Skeletal muscle tissue (tissue), 4 donors: ENCODE results near the gene KRT75. TPM values are rescaled to one million over a fixed set of nuclear protein-coding genes. Genes with fewer than 3 reads are reported as not detected.

Source experiments
- H3K27ac ChIP-seq: one replicate; pipeline ENCODE4 v1.7.0; 2013; ENCODE audit warnings: mild to moderate bottlenecking, low read depth, low read length, inconsistent platforms
- H3K27me3 ChIP-seq, 3 donors: one replicate each; pipeline ENCODE4 v1.7.0; 2013; ENCODE audit warnings: low read length in 3 of 3; ENCODE audit not compliant: control insufficient read depth in 3 of 3, insufficient read depth in 3 of 3
- H3K36me3 ChIP-seq, 3 donors: one replicate each; pipeline ENCODE4 v1.7.0; 2013; ENCODE audit warnings: low read length in 3 of 3; ENCODE audit not compliant: control insufficient read depth in 3 of 3, insufficient read depth in 3 of 3
- H3K4me1 ChIP-seq, 3 donors: one replicate each; pipeline ENCODE4 v1.7.0; 2013; ENCODE audit warnings: low read length in 3 of 3, mild to moderate bottlenecking in 3 of 3; ENCODE audit not compliant: control insufficient read depth in 3 of 3, insufficient read depth in 3 of 3
- H3K4me3 ChIP-seq, 3 donors: one replicate each; pipeline ENCODE4 v1.7.0; 2013; ENCODE audit warnings: low read length in 3 of 3
- H3K9ac ChIP-seq, 3 donors: one replicate each; pipeline ENCODE4 v1.7.0; 2013; ENCODE audit warnings: low read length in 3 of 3, mild to moderate bottlenecking in 3 of 3, moderate library complexity in 2 of 3, low read depth in 1 of 3
- H3K9me3 ChIP-seq, 3 donors: one replicate each; pipeline ENCODE4 v1.7.0; 2013; ENCODE audit warnings: low read length in 3 of 3; ENCODE audit not compliant: control insufficient read depth in 3 of 3
- total RNA-seq: library from RNA; depleted of rRNA; stranded (reverse); fragments of >200 nt; gene quantifications from one replicate; pipeline ENCODE4 v1.2.3, GENCODE V29; 2014
- donor health status: Osteomylitis.

The KRT75 gene
- total RNA-seq, 1 donor from 2014 or later, result not detected

GRCh38 chr12:52441320-52441911 is 7.2 kb upstream of the KRT75 start:
- no peaks in the 10 kb centered on the region for H3K9me3 ChIP-seq
- H3K4me1 ChIP-seq, result no peaks in the 10 kb centered on the region
- H3K27me3 ChIP-seq, result peaks cover 0 to 46% (median 32%) of the 10 kb centered on the region in 3 donors
- H3K4me3 ChIP-seq, result no peak overlapping the region
- no peak overlapping the region for H3K27ac ChIP-seq
- H3K9ac ChIP-seq, result no peak overlapping the region
- no peaks in the 10 kb centered on the region for H3K36me3 ChIP-seq

- no peaks in the 10 kb centered on the region for H3K9me3 ChIP-seq
- H3K36me3 ChIP-seq, result no peaks in the 10 kb centered on the region
- H3K27me3 ChIP-seq, result peaks cover 0 to 48% (median 36%) of the 10 kb centered on the region in 3 donors
- H3K9ac ChIP-seq, result no peak overlapping the region
- no peaks in the 10 kb centered on the region for H3K4me1 ChIP-seq
- H3K27ac ChIP-seq, result no peak overlapping the region
- H3K4me3 ChIP-seq, result no peak overlapping the region
These were observed 6.7 kb upstream of the KRT75 start for GRCh38 chr12:52440821-52441319.

GRCh38 chr12:52439845-52440244 is 5.7 kb upstream of the KRT75 start:
- H3K4me1 ChIP-seq, result no peaks in the 10 kb centered on the region
- no peaks in the 10 kb centered on the region for H3K36me3 ChIP-seq
- peaks cover 4 to 48% (median 40%) of the 10 kb centered on the region in 3 donors for H3K27me3 ChIP-seq
- no peak overlapping the region for H3K27ac ChIP-seq
- no peak overlapping the region for H3K4me3 ChIP-seq
- no peak overlapping the region for H3K9ac ChIP-seq
- no peaks in the 10 kb centered on the region for H3K9me3 ChIP-seq

GRCh38 chr12:52439420-52439819 is 5.2 kb upstream of the KRT75 start:
- Histone ChIP-seq H3K9me3 (no peaks in the 10 kb centered on the region), H3K27ac (no peak overlapping the region), H3K4me1 (no peaks in the 10 kb centered on the region), H3K27me3 (peaks cover 8 to 47% (median 42%) of the 10 kb centered on the region in 3 donors), H3K4me3 (no peak overlapping the region), H3K36me3 (no peaks in the 10 kb centered on the region), H3K9ac (no peak overlapping the region)

- H3K27me3 ChIP-seq, result peaks cover 16 to 51% (median 45%) of the 10 kb centered on the region in 3 donors
- no peak overlapping the region for H3K9ac ChIP-seq
- no peaks in the 10 kb centered on the region for H3K9me3 ChIP-seq
- H3K36me3 ChIP-seq, result no peaks in the 10 kb centered on the region
- H3K4me1 ChIP-seq, result no peaks in the 10 kb centered on the region
- no peak overlapping the region for H3K27ac ChIP-seq
- no peak overlapping the region for H3K4me3 ChIP-seq
These were observed 4.4 kb upstream of the KRT75 start for GRCh38 chr12:52438305-52439301.

- Histone ChIP-seq H3K27ac (no peak overlapping the region), H3K9ac (no peak overlapping the region), H3K9me3 (no peaks in the 10 kb centered on the region), H3K27me3 (peaks cover 23 to 55% (median 48%) of the 10 kb centered on the region in 3 donors), H3K36me3 (no peaks in the 10 kb centered on the region), H3K4me1 (no peaks in the 10 kb centered on the region), H3K4me3 (no peak overlapping the region)
These were observed 3.3 kb upstream of the KRT75 start for GRCh38 chr12:52437508-52437907.

- no peaks in the 10 kb centered on the region for H3K4me1 ChIP-seq
- H3K27me3 ChIP-seq, result peaks cover 23 to 54% (median 50%) of the 10 kb centered on the region in 3 donors
- H3K9ac ChIP-seq, result no peak overlapping the region
- H3K27ac ChIP-seq, result no peak overlapping the region
- no peak overlapping the region for H3K4me3 ChIP-seq
- no peaks in the 10 kb centered on the region for H3K36me3 ChIP-seq
- H3K9me3 ChIP-seq, result no peaks in the 10 kb centered on the region
These were observed 2.8 kb upstream of the KRT75 start for GRCh38 chr12:52436828-52437474.

- Histone ChIP-seq H3K9me3 (no peaks in the 10 kb centered on the region), H3K27me3 (peaks cover 26 to 54% (median 50%) of the 10 kb centered on the region in 3 donors), H3K36me3 (no peaks in the 10 kb centered on the region), H3K9ac (no peak overlapping the region), H3K4me1 (no peaks in the 10 kb centered on the region), H3K27ac (no peak overlapping the region), H3K4me3 (no peak overlapping the region)
These were observed 2.0 kb upstream of the KRT75 start for GRCh38 chr12:52436000-52436827.

- Histone ChIP-seq H3K4me1 (no peaks in the 10 kb centered on the region), H3K4me3 (no peak overlapping the region), H3K27me3 (peaks cover 26 to 53% (median 51%) of the 10 kb centered on the region in 3 donors), H3K9ac (no peak overlapping the region), H3K36me3 (no peaks in the 10 kb centered on the region), H3K27ac (no peak overlapping the region), H3K9me3 (no peaks in the 10 kb centered on the region)
These were observed 1.5 kb upstream of the KRT75 start for GRCh38 chr12:52435659-52435999.
